ENCODE data around the gene RPL29. TPM values are rescaled to one million over a fixed set of nuclear protein-coding genes. Genes with fewer than 3 reads are reported as not detected.
A peak's percentile ranks its signal among the peaks of the same experiment; 100 is the strongest.

The RPL29 gene
- total RNA-seq, 1 donor from 2014 or later = 1,471 TPM

DNA sequence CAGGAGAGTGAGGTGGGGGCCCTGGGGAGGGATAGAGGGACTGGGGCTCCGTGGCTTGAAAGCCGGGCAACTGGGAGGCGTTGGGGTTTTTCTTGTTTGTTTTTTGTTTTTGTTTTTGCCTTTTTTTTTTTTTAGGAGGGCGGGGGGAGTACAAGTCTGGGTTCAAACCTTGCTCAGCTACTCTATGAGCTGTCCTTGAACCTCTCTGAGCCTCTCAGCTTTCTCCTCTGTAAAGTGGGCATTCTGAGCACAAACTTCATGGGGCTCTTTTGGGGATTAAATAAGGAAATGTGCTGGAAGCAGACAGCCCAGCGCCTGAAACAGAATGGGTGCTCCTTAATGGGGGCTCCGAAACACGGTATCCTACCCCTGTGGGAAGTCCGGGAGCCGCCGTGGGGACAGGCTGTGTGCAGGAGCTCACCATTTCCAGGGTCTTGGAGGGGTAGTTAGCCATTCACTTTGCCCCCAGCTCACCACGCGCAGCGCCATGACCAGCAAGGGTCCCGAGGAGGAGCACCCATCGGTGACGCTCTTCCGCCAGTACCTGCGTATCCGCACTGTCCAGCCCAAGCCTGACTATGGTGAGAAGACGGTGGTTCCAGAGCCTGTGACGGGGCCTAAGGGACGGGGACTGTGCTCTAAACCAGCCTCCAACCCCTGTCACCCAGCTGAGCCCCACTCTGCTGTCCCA lies 12.0 kb downstream of the RPL29 start:
- DNase-seq (ENCODE audit: low read depth, low spot score) = no peak
- Mint-ChIP-seq H3K36me3 (ENCODE audit: low read depth) (peaks cover 2% of the 10 kb centered on the region), H3K27ac (ENCODE audit: unreplicated experiment) (peak overlapping the region; percentile 97), H3K4me1 (peaks cover 28% of the 10 kb centered on the region), H3K4me3 (peak overlapping the region; percentile 88), H3K27me3 (ENCODE audit: low read depth) (peaks cover 2% of the 10 kb centered on the region), H3K9me3 (no peaks in the 10 kb centered on the region)
- TF ChIP-seq, protein P1, sequence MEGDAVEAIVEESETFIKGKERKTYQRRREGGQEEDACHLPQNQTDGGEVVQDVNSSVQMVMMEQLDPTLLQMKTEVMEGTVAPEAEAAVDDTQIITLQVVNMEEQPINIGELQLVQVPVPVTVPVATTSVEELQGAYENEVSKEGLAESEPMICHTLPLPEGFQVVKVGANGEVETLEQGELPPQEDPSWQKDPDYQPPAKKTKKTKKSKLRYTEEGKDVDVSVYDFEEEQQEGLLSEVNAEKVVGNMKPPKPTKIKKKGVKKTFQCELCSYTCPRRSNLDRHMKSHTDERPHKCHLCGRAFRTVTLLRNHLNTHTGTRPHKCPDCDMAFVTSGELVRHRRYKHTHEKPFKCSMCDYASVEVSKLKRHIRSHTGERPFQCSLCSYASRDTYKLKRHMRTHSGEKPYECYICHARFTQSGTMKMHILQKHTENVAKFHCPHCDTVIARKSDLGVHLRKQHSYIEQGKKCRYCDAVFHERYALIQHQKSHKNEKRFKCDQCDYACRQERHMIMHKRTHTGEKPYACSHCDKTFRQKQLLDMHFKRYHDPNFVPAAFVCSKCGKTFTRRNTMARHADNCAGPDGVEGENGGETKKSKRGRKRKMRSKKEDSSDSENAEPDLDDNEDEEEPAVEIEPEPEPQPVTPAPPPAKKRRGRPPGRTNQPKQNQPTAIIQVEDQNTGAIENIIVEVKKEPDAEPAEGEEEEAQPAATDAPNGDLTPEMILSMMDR (conservative IDR thresholded peaks at IDR 0.05) = no peak

DNA sequence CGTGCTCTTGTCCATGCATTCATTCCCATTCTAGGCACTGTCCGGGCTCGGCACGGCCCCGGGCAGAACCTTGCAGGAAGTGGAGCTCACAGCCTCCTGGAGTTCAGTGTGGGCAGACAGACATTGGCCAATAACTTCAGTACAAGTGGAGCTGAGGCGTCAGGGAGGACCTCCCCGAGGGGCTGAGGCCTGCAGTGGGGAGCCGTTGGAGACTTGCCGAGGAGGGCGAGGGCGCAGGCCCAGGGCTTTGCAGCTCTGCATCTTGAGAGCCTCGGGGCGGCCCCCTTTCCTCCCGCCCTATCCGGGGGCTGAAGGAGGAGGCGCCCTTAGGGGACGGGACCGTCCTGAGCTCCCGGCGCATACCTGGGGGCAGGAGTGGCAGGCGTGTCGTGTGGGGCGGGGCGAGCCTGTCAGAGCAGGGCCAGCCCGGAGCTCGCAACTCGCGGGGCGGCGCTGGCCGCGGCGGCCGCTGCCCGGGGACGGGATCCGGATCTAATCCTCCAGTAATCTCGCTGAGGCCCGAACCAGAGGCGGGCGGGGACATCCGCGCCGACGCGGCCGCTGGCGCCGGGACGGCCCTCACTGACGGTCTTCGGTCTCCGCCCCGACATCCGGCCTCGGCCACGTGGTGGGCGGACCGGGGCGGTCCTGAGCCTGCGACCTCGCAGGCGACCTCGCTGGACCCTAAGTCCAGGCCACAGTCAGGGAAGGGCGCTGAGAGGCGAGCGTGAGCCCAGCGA lies 12.7 kb downstream of the RPL29 start, which contains the start of gene ACY1:
Gene ACY1, plus strand, starts transcription at position 698 of the 740 bp plus-strand sequence. CDS start 530 bp downstream, outside the sequence.
- peak within 1 kb of the TSS; percentile 88 for H3K4me3 Mint-ChIP-seq
- no peaks in the 10 kb centered on the region for H3K27me3 Mint-ChIP-seq (ENCODE audit: low read depth)
- peaks cover 24% of the 10 kb centered on the region for H3K4me1 Mint-ChIP-seq
- H3K36me3 Mint-ChIP-seq (ENCODE audit: low read depth) = peaks cover 2% of the 10 kb centered on the region
- peak; percentile 76 for DNase-seq (ENCODE audit: low read depth, low spot score)
- peak within 1 kb of the TSS; percentile 97 for H3K27ac Mint-ChIP-seq (ENCODE audit: unreplicated experiment)
- TF ChIP-seq, protein P1 (conservative IDR thresholded peaks at IDR 0.05) = peak; percentile 35
- H3K9me3 Mint-ChIP-seq = no peaks in the 10 kb centered on the region

DNA sequence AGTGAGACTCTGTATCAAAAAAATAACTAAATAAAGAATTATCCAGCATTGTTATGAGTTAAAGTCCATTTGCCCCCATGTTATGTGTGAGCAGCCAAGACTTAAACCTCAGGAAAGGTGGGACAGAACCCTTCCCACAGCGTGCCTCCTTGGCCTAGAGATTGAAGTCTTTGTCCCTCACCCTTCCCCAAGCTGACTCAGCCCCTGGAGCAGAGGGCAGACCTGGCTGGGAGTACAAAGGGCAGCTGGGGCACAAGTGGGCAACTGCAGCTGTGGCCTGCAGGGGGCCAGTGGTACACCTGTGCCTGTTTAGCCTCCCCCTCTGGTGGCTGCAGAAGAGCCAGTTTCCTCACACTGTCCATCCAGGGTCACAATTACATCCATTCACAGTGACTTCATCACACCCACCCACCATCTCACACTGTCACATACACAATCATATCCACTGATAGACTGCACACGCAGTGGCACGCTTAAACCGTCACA lies 13.3 kb downstream of the RPL29 start:
- Mint-ChIP-seq H3K4me3 (peak overlapping the region; percentile 88), H3K9me3 (no peaks in the 10 kb centered on the region), H3K27me3 (ENCODE audit: low read depth) (no peaks in the 10 kb centered on the region), H3K36me3 (ENCODE audit: low read depth) (no peaks in the 10 kb centered on the region), H3K27ac (ENCODE audit: unreplicated experiment) (peak overlapping the region; percentile 88), H3K4me1 (peaks cover 24% of the 10 kb centered on the region)
- TF ChIP-seq, protein P1 (conservative IDR thresholded peaks at IDR 0.05) = peak; percentile 69
- no peak for DNase-seq (ENCODE audit: low read depth, low spot score)

DNA sequence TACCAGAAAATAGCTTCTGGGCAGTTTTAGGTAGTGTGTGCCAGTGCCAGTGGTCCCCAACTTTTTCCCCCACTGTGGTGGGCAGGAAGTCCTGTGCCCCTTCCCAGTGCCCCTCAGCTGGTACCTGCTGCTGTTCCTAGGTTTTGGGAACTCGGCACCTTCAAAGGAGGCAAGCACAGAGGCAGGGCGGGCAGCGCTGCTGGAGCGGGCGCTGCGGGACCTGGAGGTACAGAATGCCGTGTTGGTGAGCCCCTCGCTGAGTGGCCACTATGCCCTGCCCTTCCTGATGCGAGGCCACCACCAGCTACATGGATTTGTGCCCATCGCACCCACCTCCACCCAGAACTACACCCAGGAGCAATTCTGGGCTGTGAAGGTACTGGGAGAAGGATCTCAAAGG lies 15.4 kb downstream of the RPL29 start:
- Mint-ChIP-seq H3K9me3 (no peaks in the 10 kb centered on the region), H3K4me3 (no peak overlapping the region), H3K27me3 (ENCODE audit: low read depth) (no peaks in the 10 kb centered on the region), H3K36me3 (ENCODE audit: low read depth) (no peaks in the 10 kb centered on the region), H3K27ac (ENCODE audit: unreplicated experiment) (no peak overlapping the region), H3K4me1 (peaks cover 37% of the 10 kb centered on the region)
- TF ChIP-seq, protein P1 (conservative IDR thresholded peaks at IDR 0.05) = no peak
- no peak for DNase-seq (ENCODE audit: low read depth, low spot score)

DNA sequence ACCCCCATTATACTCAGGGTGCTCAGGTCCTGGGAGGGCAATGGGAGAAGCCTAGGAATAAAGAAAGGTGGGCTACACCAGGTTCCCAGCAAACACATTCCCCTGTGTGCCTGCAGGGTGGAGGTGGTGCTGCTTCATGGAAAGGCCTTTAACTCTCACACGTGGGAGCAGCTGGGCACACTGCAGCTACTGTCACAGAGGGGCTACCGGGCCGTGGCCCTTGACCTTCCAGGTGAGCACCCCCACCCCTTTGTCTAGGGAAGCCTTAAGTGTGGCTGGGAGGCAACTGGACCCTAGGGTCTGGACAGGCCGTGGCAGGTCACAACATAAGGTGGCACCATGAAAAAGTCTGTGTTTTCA lies 17.6 kb downstream of the RPL29 start:
- TF ChIP-seq, protein P1 (conservative IDR thresholded peaks at IDR 0.05) = no peak
- H3K27ac Mint-ChIP-seq (ENCODE audit: unreplicated experiment) = no peak overlapping the region
- no peaks in the 10 kb centered on the region for H3K9me3 Mint-ChIP-seq
- H3K4me3 Mint-ChIP-seq = peak overlapping the region; percentile 12
- H3K36me3 Mint-ChIP-seq (ENCODE audit: low read depth) = no peaks in the 10 kb centered on the region
- H3K4me1 Mint-ChIP-seq = peaks cover 41% of the 10 kb centered on the region
- H3K27me3 Mint-ChIP-seq (ENCODE audit: low read depth) = no peaks in the 10 kb centered on the region
- DNase-seq (ENCODE audit: low read depth, low spot score) = no peak

All from neural crest cell (in vitro differentiated cells).